GM12878 (cell line): ENCODE data around the gene FRK. TPM values are rescaled to one million over a fixed set of nuclear protein-coding genes. Genes with fewer than 3 reads are reported as not detected.

Experiments
- ATAC-seq: fragments of 200-7000 bp; cut with Tn5 transposase; 3 replicates; pipeline ENCODE4 v1.9.1; 2020; ENCODE audit warnings: mild to moderate bottlenecking, moderate library complexity
- BruUV-seq: library from RNA; stranded (reverse); fragments of 400-500 nt; replicated peaks from 2 replicates; lab custom pipeline; 2021; lab: Mats Ljungman, UMichigan
- CTCF ChIA-PET: fragments of 300-600 bp; sonication (Branson Sonifier 250); formaldehyde crosslinking; extraction: SDS; loops from one replicate; lab custom pipeline; 2021; ENCODE audit warnings: inconsistent platforms; lab: Yijun Ruan, JAX
- POLR2A ChIA-PET: fragments of 350-600 bp; formaldehyde crosslinking; extraction: SDS; loops from one replicate; lab custom pipeline; 2021; ENCODE audit warnings: inconsistent platforms; lab: Charles Lee
- RAD21 ChIA-PET: fragments of 300-600 bp; sonication (Branson Sonifier 250); formaldehyde crosslinking; loops from one replicate; lab custom pipeline; 2023; ENCODE audit warnings: antibody characterized with exemption; ENCODE audit not compliant: unreplicated experiment; lab: Charles Lee
- SMC1A ChIA-PET: fragments of 300-600 bp; sonication (Branson Sonifier 250); formaldehyde crosslinking; loops from one replicate; lab custom pipeline; 2023; ENCODE audit not compliant: unreplicated experiment, uncharacterized antibody; lab: Charles Lee
- DNase-seq: peaks from one replicate; pipeline ENCODE4 v3.0.0-alpha.2; 2011; ENCODE audit warnings: low read depth, low spot score
- FAIRE-seq: peaks from 3 replicates; lab custom pipeline; 2011; peaks lifted over from hg19 to GRCh38; lab: Jason Lieb, UNC
- H2AFZ ChIP-seq: 2 replicates; pipeline ENCODE4 v1.6.0; 2011; ENCODE audit warnings: low read depth, low read length, control low read depth; ENCODE audit not compliant: control insufficient read depth
- H3K27ac ChIP-seq: 2 replicates; pipeline ENCODE4 v1.5.1; 2011; ENCODE audit warnings: control low read depth; ENCODE audit not compliant: control insufficient read depth, insufficient read depth
- H3K27me3 ChIP-seq, 2 experiments: replicated peaks in 1 of 2; 2 replicates each; pipeline versions ENCODE4 v1.6.0 to v1.6.1; 2011; ENCODE audit warnings: low read length in 1 of 2; ENCODE audit not compliant: control insufficient read depth in 2 of 2, insufficient read depth in 2 of 2
- H3K36me3 ChIP-seq, 2 experiments: 2 replicates each; pipeline ENCODE4 v1.5.1; 2011; ENCODE audit warnings: low read length in 1 of 2; ENCODE audit not compliant: control insufficient read depth in 2 of 2, insufficient read depth in 2 of 2
- H3K4me1 ChIP-seq: 2 replicates; pipeline ENCODE4 v1.6.1; 2011; ENCODE audit warnings: mild to moderate bottlenecking, low read length, moderate library complexity, mixed read lengths; ENCODE audit not compliant: control insufficient read depth, insufficient read depth
- H3K4me2 ChIP-seq: 2 replicates; pipeline ENCODE4 v1.6.0; 2011; ENCODE audit warnings: control low read depth; ENCODE audit not compliant: control insufficient read depth, insufficient read depth
- H3K4me3 ChIP-seq: fragments of 200-600 bp; sonication (generic); 2 replicates; pipeline ENCODE4 v1.5.1; 2016
- H3K79me2 ChIP-seq: 2 replicates; pipeline ENCODE4 v1.6.0; 2011; ENCODE audit warnings: low read length; ENCODE audit not compliant: control insufficient read depth, insufficient read depth
- H3K9ac ChIP-seq: 2 replicates; pipeline ENCODE4 v1.8.0; 2011; ENCODE audit warnings: low read length, control low read depth, mixed read lengths; ENCODE audit not compliant: control insufficient read depth, insufficient read depth
- H3K9me3 ChIP-seq: replicated peaks from 3 replicates; pipeline ENCODE4 v1.5.1; 2011; ENCODE audit warnings: mild to moderate bottlenecking, low read length; ENCODE audit not compliant: control insufficient read depth, insufficient read depth
- H4K20me1 ChIP-seq: 2 replicates; pipeline ENCODE4 v1.6.0; 2011; ENCODE audit not compliant: control insufficient read depth, insufficient read depth
- ASH2L ChIP-seq: fragments of 300-600, 200-600 bp; sonication (generic); IDR thresholded peaks from 2 replicates; pipeline ENCODE4 v1.6.1; 2017; ENCODE audit warnings: low read depth, mild to moderate bottlenecking, borderline replicate concordance
- BRCA1 ChIP-seq: IDR thresholded peaks from 2 replicates; pipeline ENCODE4 v1.6.1; 2011; ENCODE audit warnings: low read depth, low read length, improper control_type of control experiment
- CREM ChIP-seq: IDR thresholded peaks from 2 replicates; pipeline ENCODE4 v1.6.1; 2014; ENCODE audit warnings: antibody characterized with exemption, low read depth
- KDM1A ChIP-seq: fragments of 200-600 bp; sonication (generic); IDR thresholded peaks from 2 replicates; pipeline ENCODE4 v1.6.1; 2016; ENCODE audit warnings: borderline replicate concordance
- MXI1 ChIP-seq: fragments of 150-350 bp; IDR thresholded peaks from 2 replicates; pipeline ENCODE4 v1.6.1; 2011; ENCODE audit warnings: low read depth, mild to moderate bottlenecking, inconsistent platforms, low read length, improper control_type of control experiment
- NR2F1 ChIP-seq: fragments of 450-650 bp; conservative IDR thresholded peaks from 2 replicates; pipeline ENCODE4 v1.6.1; 2017; ENCODE audit warnings: mild to moderate bottlenecking
- POLR2AphosphoS2 ChIP-seq: IDR thresholded peaks from 2 replicates; pipeline ENCODE4 v1.6.1; 2011; ENCODE audit warnings: low read depth, mild to moderate bottlenecking, low read length, improper control_type of control experiment, moderate library complexity
- RELA ChIP-seq: fragments of 450-650 bp; IDR thresholded peaks from 2 replicates; pipeline ENCODE4 v1.8.0; 2014; ENCODE audit warnings: borderline replicate concordance; ENCODE audit not compliant: partially characterized antibody
- SIX5 ChIP-seq: IDR thresholded peaks from 2 replicates; pipeline ENCODE4 v1.6.1; 2011; ENCODE audit warnings: mild to moderate bottlenecking, low read depth, low read length, moderate library complexity; ENCODE audit not compliant: severe bottlenecking
- SMC3 ChIP-seq: IDR thresholded peaks from 2 replicates; pipeline ENCODE4 v1.6.1; 2011; ENCODE audit warnings: low read length, improper control_type of control experiment, borderline replicate concordance
- STAT1 ChIP-seq: fragments of 450-650 bp; conservative IDR thresholded peaks from 2 replicates; pipeline ENCODE4 v1.6.1; 2014; ENCODE audit warnings: antibody characterized with exemption, mild to moderate bottlenecking
- STAT3 ChIP-seq: IDR thresholded peaks from 2 replicates; pipeline ENCODE4 v1.6.1; 2011; ENCODE audit warnings: low read depth, low read length, improper control_type of control experiment
- ZNF207 ChIP-seq: fragments of 450-650 bp; IDR thresholded peaks from 2 replicates; pipeline ENCODE4 v1.6.1; 2014; ENCODE audit warnings: antibody characterized with exemption, mild to moderate bottlenecking, borderline replicate concordance
- ZNF274 ChIP-seq: IDR thresholded peaks from one replicate; pipeline ENCODE4 v1.8.0; 2011; ENCODE audit not compliant: insufficient read length, insufficient read depth
- WGBS: methylation state at CpG from one replicate; pipeline ENCODE4 v1.1.6; 2016; ENCODE audit warnings: low lambda C conversion rate; ENCODE audit not compliant: insufficient replicate concordance, insufficient coverage; ENCODE audit errors: missing lambda C conversion rate; 5-methylcytosine and 5-hydroxymethylcytosine counted together
- in situ Hi-C: fragments of 300-500 bp; cut with MboI; formaldehyde crosslinking; loops from 9 replicates; pipeline ENCODE4 v1.14.3; 2018; ENCODE audit warnings: mixed read lengths
- intact Hi-C: fragments of 100-400 bp; cut with micrococcal nuclease; formaldehyde crosslinking; loops from one replicate; pipeline ENCODE4 v1.14.2; 2022; ENCODE audit not compliant: unreplicated experiment
- polyA plus RNA-seq, 11 experiments: library from polyadenylated mRNA; depleted of rRNA in 4 of 11; unstranded in 6 of 11; stranded (reverse) in 5 of 11; fragments of >200 nt; fragmentation: Nextera tagmentation in 4 of 11; fragmentation: Illumina TruSeq in 1 of 11; extraction: Ambion mirVana in 4 of 11; extraction: Trizol in 1 of 11; gene quantifications; 1 replicate in 1 of 11; 2 replicates in 10 of 11; pipeline versions ENCODE4 v1.2.1 to v1.2.3, GENCODE V29; 2011 to 2016; ENCODE audit warnings: inconsistent platforms in 2 of 11, missing spikeins in 2 of 11, low read depth in 1 of 11
- total RNA-seq, 4 experiments: library from RNA; depleted of rRNA in 3 of 4; stranded (reverse); fragments of >200 nt in 3 of 4; fragmentation: Illumina TruSeq in 1 of 4; extraction: Trizol in 1 of 4; gene quantifications; 2 replicates each; pipeline versions ENCODE4 v1.2.1 to v1.2.3, GENCODE V29; 2013 to 2021
- TF ChIP-seq, protein P1 (sequence below), 3 experiments: IDR thresholded peaks in 2 of 3; conservative IDR thresholded peaks in 1 of 3; 2 replicates each; pipeline ENCODE4 v1.5.1; 2011; ENCODE audit warnings: low read depth in 3 of 3, low read length in 3 of 3, mild to moderate bottlenecking in 3 of 3, control low read depth in 2 of 3, moderate library complexity in 2 of 3, inconsistent platforms in 1 of 3, mixed read lengths in 1 of 3; ENCODE audit not compliant: control insufficient read depth in 2 of 3, insufficient read depth in 1 of 3; ENCODE audit errors: extremely low read depth in 1 of 3
- TF ChIP-seq, protein P2 (sequence below): fragments of 450-650 bp; IDR thresholded peaks from 2 replicates; pipeline ENCODE4 v1.6.1; 2016; ENCODE audit warnings: mild to moderate bottlenecking

Gene FRK
- total and polyA plus RNA-seq, 10 of the 15 experiments (the other 5 are each of a cell fraction or from before 2014, with no cell fraction given) = 0.29 to 2.4 (median 1.2) TPM

DNA sequence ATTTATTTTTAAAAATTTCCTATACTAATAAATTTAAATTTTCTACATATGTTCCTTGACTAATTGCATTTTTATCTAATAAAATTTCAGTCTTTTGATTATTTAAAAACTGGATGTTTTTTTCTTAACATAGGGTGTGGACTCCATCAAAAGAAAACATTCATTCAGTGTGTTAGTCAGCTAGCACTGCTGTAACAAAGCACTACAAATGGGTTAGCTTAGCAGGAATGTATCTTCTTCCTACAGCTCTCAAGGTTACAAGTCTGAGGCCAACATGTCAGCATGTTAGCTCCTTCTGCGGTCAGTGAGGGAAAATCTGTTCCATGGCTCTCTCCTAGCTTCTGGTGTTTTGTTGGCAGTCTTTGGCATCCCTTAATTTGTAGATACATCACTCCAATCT, 32.5 kb downstream of the FRK start:
- intact Hi-C loops (no loop called here), in situ Hi-C loops (no loop called here)
- H3K4me3 ChIP-seq = no peak overlapping the region
- ChIA-PET CTCF (interaction anchor here (0.6 to 1.6 kb wide), 6 partner anchors 9 to 289 kb away, joined by 3 to 9 read pairs (median 3); no protein-coding TSS in a partner anchor), POLR2A (interaction anchor here (0.9 to 1.1 kb wide), 3 partner anchors 11 to 25 kb away, joined by 3 read pairs; no protein-coding TSS in a partner anchor), RAD21 (interaction anchor here (0.6 to 1.9 kb wide), 4 partner anchors 8 to 16 kb away, joined by 3 to 5 read pairs (median 3); no protein-coding TSS in a partner anchor), SMC1A (interaction anchor here (0.8 to 1.9 kb wide), 9 partner anchors 8 to 78 kb away, joined by 3 to 7 read pairs (median 4); no protein-coding TSS in a partner anchor)
- no peaks in the 10 kb centered on the region for H3K27me3 ChIP-seq
- FAIRE-seq (no peak), ATAC-seq (peak; percentile 39), DNase-seq (no peak)
- no peaks in the 10 kb centered on the region for H3K36me3 ChIP-seq
- no peak overlapping the region for H3K27ac ChIP-seq
- peaks cover 4% of the 10 kb centered on the region; the same call in 2 of the 3 replicates for H3K9me3 ChIP-seq
- no TSS peak for BruUV-seq
- TF ChIP-seq STAT1 (no peak), SMC3 (no peak), STAT3 (no peak), ZNF274 (no peak), BRCA1 (no peak), ZNF207 (no peak), ASH2L (no peak), CREM (no peak), MXI1 (no peak), RELA (no peak), KDM1A (no peak), NR2F1 (no peak), SIX5 (no peak), POLR2AphosphoS2 (no peak)
- TF ChIP-seq, protein P1, sequence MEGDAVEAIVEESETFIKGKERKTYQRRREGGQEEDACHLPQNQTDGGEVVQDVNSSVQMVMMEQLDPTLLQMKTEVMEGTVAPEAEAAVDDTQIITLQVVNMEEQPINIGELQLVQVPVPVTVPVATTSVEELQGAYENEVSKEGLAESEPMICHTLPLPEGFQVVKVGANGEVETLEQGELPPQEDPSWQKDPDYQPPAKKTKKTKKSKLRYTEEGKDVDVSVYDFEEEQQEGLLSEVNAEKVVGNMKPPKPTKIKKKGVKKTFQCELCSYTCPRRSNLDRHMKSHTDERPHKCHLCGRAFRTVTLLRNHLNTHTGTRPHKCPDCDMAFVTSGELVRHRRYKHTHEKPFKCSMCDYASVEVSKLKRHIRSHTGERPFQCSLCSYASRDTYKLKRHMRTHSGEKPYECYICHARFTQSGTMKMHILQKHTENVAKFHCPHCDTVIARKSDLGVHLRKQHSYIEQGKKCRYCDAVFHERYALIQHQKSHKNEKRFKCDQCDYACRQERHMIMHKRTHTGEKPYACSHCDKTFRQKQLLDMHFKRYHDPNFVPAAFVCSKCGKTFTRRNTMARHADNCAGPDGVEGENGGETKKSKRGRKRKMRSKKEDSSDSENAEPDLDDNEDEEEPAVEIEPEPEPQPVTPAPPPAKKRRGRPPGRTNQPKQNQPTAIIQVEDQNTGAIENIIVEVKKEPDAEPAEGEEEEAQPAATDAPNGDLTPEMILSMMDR (IDR thresholded peaks at IDR 0.05 in 2 of 3, conservative IDR thresholded peaks at IDR 0.05 in 1 of 3; ENCODE audit: control insufficient read depth in 2 of 3, extremely low read depth in 1 of 3, insufficient read depth in 1 of 3, low read depth in 3 of 3, low read length in 3 of 3) = no peak
- TF ChIP-seq, protein P2, sequence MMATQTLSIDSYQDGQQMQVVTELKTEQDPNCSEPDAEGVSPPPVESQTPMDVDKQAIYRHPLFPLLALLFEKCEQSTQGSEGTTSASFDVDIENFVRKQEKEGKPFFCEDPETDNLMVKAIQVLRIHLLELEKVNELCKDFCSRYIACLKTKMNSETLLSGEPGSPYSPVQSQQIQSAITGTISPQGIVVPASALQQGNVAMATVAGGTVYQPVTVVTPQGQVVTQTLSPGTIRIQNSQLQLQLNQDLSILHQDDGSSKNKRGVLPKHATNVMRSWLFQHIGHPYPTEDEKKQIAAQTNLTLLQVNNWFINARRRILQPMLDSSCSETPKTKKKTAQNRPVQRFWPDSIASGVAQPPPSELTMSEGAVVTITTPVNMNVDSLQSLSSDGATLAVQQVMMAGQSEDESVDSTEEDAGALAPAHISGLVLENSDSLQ = no peak
- H3K79me2 ChIP-seq = no peaks in the 10 kb centered on the region
- H2AFZ ChIP-seq = no peak overlapping the region
- no peak overlapping the region for H3K9ac ChIP-seq
- H3K4me2 ChIP-seq = no peak overlapping the region
- H4K20me1 ChIP-seq = no peaks in the 10 kb centered on the region
- 100% methylated on average over 1 of the region's 1 CpG for WGBS
- peaks cover 9% of the 10 kb centered on the region for H3K4me1 ChIP-seq
